HG03439 (cell line): Measurements from ENCODE around the gene MAN2B2.

Source experiments
- ATAC-seq: cut with Tn5 transposase; IDR thresholded peaks from one replicate; pipeline ENCODE4 v1.9.1; 2021; ENCODE audit warnings: mild to moderate bottlenecking, moderate library complexity; ENCODE audit not compliant: unreplicated experiment

MAN2B2 gene

GRCh38 chr4:6566391-6567190, 8.4 kb upstream of the MAN2B2 start:
- ATAC-seq, result no peak

- no peak for ATAC-seq
Measured at GRCh38 chr4:6567218-6567617, 7.8 kb upstream of the MAN2B2 start.

- no peak for ATAC-seq
Measured at GRCh38 chr4:6568148-6568547, 6.8 kb upstream of the MAN2B2 start.

- no peak for ATAC-seq
Measured at GRCh38 chr4:6568689-6569332, 6.2 kb upstream of the MAN2B2 start.

GRCh38 chr4:6571608-6572007, 3.4 kb upstream of the MAN2B2 start:
- ATAC-seq, result no peak

GRCh38 chr4:6573551-6573950, 1.4 kb upstream of the MAN2B2 start:
- ATAC-seq, result no peak

- ATAC-seq, result no peak
Measured at GRCh38 chr4:6573986-6574746, 823 bp upstream of the MAN2B2 start.

GRCh38 chr4:6575503-6576240, 683 bp downstream of the MAN2B2 start:
- peak; percentile 27 for ATAC-seq

- no peak for ATAC-seq
Measured at GRCh38 chr4:6576512-6576911, 1.5 kb downstream of the MAN2B2 start.

GRCh38 chr4:6576932-6577331, 1.9 kb downstream of the MAN2B2 start:
- ATAC-seq, result no peak

- ATAC-seq, result no peak
Measured at GRCh38 chr4:6577409-6577808, 2.4 kb downstream of the MAN2B2 start.

GRCh38 chr4:6578221-6578620, 3.2 kb downstream of the MAN2B2 start:
- no peak for ATAC-seq

GRCh38 chr4:6580353-6580752, 5.4 kb downstream of the MAN2B2 start:
- ATAC-seq, result no peak

- no peak for ATAC-seq
Measured at GRCh38 chr4:6581566-6582121, 6.7 kb downstream of the MAN2B2 start.

- no peak for ATAC-seq
Measured at GRCh38 chr4:6582889-6583490, 8.0 kb downstream of the MAN2B2 start.

- ATAC-seq, result no peak
Measured at GRCh38 chr4:6584865-6585264, 9.9 kb downstream of the MAN2B2 start.

- ATAC-seq, result no peak
Measured at GRCh38 chr4:6586715-6587325, 11.8 kb downstream of the MAN2B2 start.

- no peak for ATAC-seq
Measured at GRCh38 chr4:6589444-6589843, 14.5 kb downstream of the MAN2B2 start.

- no peak for ATAC-seq
Measured at GRCh38 chr4:6591313-6591712, 16.3 kb downstream of the MAN2B2 start.

GRCh38 chr4:6591781-6592180, 16.8 kb downstream of the MAN2B2 start:
- no peak for ATAC-seq
